Body of pancreas (tissue), 4 donors: ENCODE results near the gene DMD.

Experiments
- CTCF ChIP-seq, 7 experiments: fragments of 450-650 bp in 4 of 7; fragments of 200-600 bp in 3 of 7; sonication (generic) in 3 of 7; IDR thresholded peaks; one replicate each; pipeline ENCODE4 v1.5.1; 2016 to 2019; ENCODE audit warnings: antibody characterized with exemption in 7 of 7
- POLR2A ChIP-seq, 3 donors: fragments of 450-650 bp; IDR thresholded peaks; one replicate each; pipeline ENCODE4 v1.6.1; 2016; ENCODE audit warnings: antibody characterized with exemption in 3 of 3, mild to moderate bottlenecking in 2 of 3

- TF ChIP-seq CTCF (IDR thresholded peaks at IDR 0.05): no peak
- TF ChIP-seq POLR2A (IDR thresholded peaks at IDR 0.05): no peak
These were observed 755.6 kb downstream of the DMD start for GRCh38 chrX:32455704-32456103.
